T47D (cell line): Measurements from ENCODE around the gene HMG20B.

Source experiments
- DNase-seq, 2 experiments: peaks; one replicate each; pipeline versions ENCODE4 v3.0.0 to v3.0.0-alpha.2; 2011 to 2012; ENCODE audit warnings: low read depth in 1 of 2, low spot score in 1 of 2
- JUND ChIP-seq: IDR thresholded peaks from 2 replicates; pipeline ENCODE4 v1.6.1; 2012; ENCODE audit warnings: low read depth
- in situ Hi-C: cut with HindIII; loops from 2 replicates; pipeline ENCODE4 v1.10.0; 2016; ENCODE audit warnings: low sequenced_read_pairs, low pct_unique_long_range_greater_than_20kb

Gene HMG20B

DNA sequence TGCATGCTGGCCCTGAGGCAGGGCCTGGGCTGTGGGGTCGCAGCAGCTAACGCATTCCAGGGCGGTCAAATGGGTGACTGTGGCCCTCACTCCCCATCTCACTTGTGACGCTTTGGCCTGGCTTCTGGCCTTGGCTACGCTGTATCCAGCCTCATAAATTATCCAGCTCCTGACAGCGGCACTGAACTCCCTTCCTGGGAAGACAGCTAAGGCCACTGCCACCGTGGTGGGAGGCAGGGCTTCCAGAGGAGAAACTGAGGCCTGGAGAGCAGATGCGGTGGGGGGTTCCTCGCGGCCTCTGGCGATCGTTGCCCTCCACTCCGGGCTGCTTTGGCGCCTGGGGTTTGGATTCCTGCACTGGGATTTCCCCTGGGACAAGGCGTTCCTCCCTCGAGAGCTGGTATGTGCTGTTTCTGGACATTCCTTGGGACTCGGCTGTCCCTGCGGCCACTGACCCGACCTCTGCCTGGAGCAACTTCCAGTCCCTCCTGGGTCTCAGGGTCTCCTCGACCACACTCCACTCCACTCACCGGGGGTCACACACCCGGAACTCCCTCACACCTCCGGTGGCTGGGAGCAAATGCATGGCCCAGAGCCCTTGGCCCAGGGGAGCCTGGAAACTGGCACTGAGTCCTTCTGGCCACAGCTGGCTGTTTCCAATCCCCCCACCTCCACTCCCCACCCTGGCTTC lies 30.5 kb downstream of the HMG20B start:
- no peak for DNase-seq
- in situ Hi-C loops = no loop called here
- TF ChIP-seq JUND = no peak

DNA sequence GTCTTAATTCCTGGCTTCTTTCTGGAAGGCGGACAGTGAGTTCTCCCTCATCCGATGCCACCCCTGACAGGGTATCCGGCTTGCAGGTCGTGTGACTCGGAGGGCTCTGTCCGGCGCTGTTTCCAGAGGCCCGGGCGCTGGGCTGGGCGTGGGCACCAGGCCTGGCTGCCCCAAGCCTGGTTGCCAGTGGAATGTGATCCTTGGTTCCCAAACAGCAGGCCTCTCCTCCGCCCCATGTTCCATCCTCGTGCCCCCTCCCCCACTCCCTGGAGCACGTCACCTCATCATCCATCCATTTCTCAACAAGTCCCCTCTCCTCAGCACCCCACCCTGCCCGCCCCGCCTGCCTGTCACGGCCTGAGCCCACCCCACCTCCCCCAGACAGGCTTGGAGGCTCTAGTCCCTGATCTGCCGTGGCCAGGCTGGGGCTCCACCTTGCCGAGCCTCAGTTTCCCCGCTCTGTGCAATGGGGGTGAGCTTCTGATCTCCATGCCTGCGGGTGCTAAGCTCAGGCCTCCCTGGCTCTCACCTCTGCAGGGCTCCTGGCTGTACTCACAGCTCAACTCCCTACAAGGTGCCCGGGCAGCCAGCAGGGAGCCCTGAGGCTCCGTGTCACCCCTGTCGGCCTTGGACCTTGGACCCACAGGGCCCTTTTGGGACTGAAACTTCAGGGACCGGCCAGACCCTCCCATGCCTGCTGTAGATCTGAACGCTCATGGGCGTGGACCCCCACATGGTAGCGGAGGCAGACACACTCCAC lies 31.7 kb downstream of the HMG20B start:
- TF ChIP-seq JUND = no peak
- in situ Hi-C loops = no loop called here
- no peak for DNase-seq

GRCh38 chr19:3604987-3605343 lies 32.2 kb downstream of the HMG20B start:
- DNase-seq = no peak
- in situ Hi-C loops = no loop called here

DNA sequence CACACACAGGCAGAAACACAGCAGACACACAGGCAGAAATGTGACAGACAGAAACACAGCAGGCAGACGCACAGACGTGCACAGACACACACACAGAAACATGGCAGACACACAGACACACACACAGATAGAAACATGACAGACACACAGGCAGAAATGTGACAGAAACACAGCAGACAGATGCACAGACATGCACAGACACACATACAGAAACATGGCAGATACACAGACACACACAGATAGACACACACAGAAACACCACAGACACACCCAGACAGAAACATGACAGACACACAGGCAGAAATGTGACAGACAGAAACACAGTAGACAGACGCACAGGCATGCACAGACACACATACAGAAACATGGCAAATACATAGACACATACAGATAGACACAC lies 32.6 kb downstream of the HMG20B start:
- DNase-seq = no peak
- in situ Hi-C loops = no loop called here
- no peak for TF ChIP-seq JUND

More at GRCh38 chr19:3604987-3605343, 32.2 kb downstream of the HMG20B start:
- TF ChIP-seq JUND = no peak

DNA sequence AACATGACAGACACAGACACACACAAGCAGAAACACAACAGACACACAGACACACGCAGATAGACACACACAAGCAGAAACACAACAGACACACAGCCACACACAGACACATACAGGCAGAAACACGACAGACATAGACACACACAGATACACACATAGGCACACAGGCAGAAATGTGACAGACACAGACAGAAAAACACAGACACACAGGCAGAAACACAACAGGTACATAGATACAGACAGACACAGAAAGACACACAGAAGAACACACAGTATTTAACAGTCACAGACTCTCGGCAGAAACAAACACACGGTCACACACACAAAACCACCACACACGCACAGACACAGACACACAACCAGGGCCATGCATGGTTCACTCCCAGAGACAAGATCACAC lies 33.0 kb downstream of the HMG20B start:
- no peak for TF ChIP-seq JUND
- DNase-seq = no peak
- in situ Hi-C loops = no loop called here

- DNase-seq = peak; percentile 73 to 75
- in situ Hi-C loops = no loop called here
- no peak for TF ChIP-seq JUND
These were observed 33.5 kb downstream of the HMG20B start for GRCh38 chr19:3606174-3606689.

DNA sequence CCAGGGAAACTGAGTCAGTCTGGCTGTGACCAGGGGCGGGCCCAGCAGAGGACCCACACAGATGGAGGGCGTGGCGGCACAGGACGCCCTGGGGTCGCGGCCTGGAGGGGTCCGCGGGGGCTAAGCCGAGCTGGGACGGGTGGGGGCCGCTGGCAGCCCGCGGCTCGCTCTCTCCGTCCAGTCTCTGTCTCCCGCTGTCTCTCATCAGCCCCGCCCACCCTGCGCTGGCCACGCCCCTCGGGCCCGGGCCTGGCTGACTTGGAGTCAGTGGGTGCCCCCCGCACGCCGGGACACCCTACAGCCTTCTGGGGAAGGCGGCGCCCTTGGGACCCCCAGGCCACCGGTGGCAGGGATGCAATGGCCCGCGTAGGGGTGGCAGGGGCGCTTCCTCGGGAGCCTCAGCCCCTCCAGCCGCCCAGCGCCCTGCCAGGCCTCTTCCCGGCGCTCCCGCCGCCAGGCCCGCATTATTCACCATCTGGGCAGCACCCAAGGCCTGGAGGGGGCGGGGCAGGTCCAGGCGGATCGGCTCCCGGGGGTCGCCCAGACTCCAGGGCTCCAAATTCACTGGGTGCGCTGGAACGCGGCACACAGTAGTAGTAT lies 34.0 kb downstream of the HMG20B start, which contains the start of gene TBXA2R:
TSS of gene TBXA2R (minus strand) at position 186 of the 600 bp plus-strand sequence. CDS start 6,241 bp downstream, outside the sequence.
- peak; percentile 69 to 88 for DNase-seq
- no peak for TF ChIP-seq JUND
- in situ Hi-C loops = no loop called here

DNA sequence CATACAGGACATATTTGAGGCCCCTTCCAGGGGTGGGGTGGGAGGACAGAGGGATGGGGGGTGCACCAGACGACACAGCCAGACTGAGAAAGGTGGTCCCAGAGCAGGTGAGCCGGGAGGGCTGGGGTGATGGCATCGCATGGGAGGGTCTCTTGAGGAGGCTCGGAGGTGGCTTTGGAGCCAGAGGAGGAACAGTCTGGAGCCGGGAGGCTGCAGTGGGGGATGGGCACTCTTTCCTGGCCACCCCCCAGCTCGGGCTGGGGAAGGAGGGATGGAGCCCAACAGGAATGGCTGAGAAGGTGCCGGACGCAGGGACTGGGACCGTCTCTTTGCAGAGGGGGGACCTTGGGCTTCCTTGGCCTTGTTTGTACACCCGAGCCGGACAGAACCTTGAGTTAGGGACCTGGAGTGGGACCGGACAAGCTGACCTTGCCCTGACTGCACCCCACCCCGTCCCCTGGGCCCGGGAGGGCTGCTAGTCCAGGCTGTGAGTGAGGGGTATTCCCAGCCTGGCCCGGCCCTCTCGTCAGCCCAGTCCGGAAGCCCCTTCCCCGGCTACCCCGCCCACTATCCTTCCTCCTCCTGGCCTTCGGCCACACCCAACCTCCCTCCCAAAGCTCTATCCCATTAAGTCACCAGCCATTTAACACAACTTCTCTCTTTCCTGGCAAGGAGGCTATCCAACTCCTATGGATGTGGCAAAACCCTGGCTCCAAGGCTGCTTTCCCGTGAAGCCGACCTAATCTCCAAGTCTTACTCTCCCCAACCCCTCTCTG lies 34.7 kb downstream of the HMG20B start:
- no peak for TF ChIP-seq JUND
- peak in 1 of 2 experiments; percentile 18 for DNase-seq
- in situ Hi-C loops = no loop called here

DNA sequence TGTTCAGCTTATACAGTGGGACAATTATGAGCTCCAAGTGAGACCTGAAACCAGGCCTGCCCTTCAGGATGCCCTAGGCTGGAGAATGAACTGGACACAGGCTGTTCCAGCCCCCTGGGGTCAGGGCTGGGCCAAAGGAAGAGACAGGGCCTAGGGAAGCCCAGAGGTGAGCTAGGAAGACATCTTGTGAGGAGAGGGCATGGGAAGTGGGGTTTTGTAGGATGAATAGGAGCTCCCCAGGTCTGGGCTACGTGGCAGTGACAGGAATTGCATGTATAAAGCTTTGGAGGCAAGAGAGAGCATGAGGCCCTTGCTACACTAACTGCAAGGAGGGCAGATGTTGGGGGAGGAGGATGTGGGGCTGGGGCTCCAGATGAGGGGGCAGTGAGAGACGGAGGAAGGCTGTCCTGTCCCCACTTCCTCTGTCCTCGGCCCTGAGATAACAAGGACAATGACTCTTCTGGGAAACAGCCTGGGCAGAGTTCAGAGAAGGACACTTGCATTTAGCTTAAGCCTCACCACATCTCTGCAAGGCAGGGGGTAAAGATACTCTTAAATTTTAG lies 35.4 kb downstream of the HMG20B start:
- in situ Hi-C loops = no loop called here
- no peak for DNase-seq
- no peak for TF ChIP-seq JUND

GRCh38 chr19:3608750-3609322 lies 36.1 kb downstream of the HMG20B start:
- DNase-seq = no peak
- in situ Hi-C loops = no loop called here
- TF ChIP-seq JUND = no peak

GRCh38 chr19:3609779-3610719 lies 37.3 kb downstream of the HMG20B start:
- DNase-seq = peak; percentile 37 to 56
- no peak for TF ChIP-seq JUND
- in situ Hi-C loops = no loop called here
